Stimulated activated CD4-positive, alpha-beta T cell treated with anti-CD3 and anti-CD28 coated beads, Interleukin-12 subunit alpha, Interleukin-12 subunit beta, amount 100 ng/mL, for 48 hours (primary cell): ENCODE data around the gene ACTL9.
A peak's percentile ranks its signal among the peaks of the same experiment; 100 is the strongest.
"Not testable (repeated sequence)": the region's sequence is repeated elsewhere in the genome, so short reads cannot be mapped to it uniquely, and the experiment has no call there.

Experiments used
- DNase-seq, 3 donors: peaks; one replicate each; pipeline ENCODE4 v3.0.0-alpha.2; 2020; ENCODE audit warnings: low read depth in 2 of 3, low spot score in 1 of 3

ACTL9 gene

DNA sequence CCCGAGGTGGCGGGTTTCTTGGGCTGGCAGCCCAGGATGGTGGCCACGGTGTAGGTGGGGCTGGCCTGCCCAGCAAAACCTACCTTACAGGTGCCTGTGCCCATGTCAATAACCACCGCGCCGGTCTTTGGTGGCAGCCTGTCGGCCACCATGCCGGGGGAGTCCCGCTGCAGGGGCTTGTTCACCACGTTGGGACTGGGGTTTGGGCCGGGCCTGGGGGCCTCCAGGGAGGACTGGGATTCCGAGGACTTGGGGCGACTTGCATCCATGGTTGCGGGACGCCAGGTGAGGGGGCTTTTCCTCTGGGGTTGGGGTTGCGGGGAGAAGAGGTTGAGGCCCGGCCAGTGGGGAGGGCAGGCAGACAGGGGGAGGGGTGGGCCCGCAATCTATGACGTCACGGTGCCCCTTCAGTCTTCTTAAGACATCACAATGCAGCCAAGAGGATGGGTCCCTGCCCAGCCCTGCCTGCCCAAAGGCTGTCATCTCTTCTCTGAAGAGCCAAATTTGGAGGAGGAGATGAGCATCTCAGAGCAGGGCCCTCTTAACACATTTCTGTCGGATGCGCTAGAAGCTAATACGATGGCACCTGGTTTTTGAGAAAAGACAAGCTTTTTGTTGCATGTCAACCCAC lies at the start of gene ACTL9:
Gene ACTL9, minus strand, starts transcription at position 363 of the 631 bp plus-strand sequence. Its CDS starts 94 bp downstream, at position 269.
- no peak for DNase-seq

DNA sequence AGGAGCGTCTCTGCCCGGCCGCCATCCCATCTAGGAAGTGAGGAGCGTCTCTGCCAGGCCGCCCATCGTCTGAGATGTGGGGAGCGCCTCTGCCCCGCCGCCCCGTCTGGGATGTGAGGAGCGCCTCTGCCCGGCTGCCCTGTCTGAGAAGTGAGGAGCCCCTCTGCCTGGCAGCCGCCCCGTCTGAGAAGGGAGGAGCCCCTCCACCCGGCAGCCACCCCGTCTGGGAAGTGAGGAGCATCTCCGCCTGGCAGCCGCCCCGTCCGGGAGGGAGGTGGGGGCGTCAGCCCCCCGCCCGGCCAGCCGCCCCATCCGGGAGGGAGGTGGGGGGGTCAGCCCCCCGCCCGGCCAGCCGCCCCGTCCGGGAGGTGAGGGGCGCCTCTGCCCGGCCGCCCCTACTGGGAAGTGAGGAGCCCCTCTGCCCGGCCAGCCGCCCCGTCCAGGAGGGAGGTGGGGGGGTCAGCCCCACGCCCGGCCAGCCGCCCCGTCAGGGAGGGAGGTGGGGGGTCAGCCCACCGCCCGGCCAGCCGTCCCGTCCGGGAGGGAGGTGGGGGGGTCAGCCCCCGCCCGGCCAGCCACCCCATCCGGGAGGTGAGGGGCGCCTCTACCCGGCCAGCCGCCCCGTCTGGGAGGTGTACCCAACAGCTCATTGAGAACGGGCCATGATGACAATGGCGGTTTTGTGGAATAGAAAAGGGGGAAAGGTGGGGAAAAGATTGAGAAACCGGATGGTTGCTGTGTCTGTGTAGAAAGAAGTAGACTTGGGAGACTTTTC lies 40.9 kb upstream of the ACTL9 start:
- not testable (repeated sequence) for DNase-seq

DNA sequence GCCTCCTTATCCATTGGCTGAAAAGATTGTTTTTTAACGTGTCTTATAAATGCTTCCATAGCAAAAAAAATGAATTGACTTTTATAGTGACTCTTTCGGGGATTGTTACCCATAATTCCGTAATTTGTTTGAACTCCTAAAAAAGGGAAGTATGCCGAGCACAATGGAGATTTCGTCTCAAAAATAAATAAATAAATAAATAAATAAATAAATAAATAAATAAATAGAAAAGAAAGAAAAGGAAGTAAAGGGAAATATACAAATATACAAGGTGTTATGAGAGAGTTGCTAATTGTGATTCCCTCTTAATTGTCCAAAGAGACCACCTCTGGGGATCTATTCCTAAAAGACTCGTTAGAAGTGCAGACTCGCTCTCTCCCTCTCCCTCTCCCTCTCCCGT lies 39.8 kb upstream of the ACTL9 start:
- no peak for DNase-seq

GRCh38 chr19:8731428-8732169 lies 33.0 kb upstream of the ACTL9 start:
- DNase-seq = no peak

GRCh38 chr19:8724276-8724675 lies 25.7 kb upstream of the ACTL9 start:
- DNase-seq = no peak

- no peak for DNase-seq
Observed at GRCh38 chr19:8722032-8722431, 23.4 kb upstream of the ACTL9 start.

DNA sequence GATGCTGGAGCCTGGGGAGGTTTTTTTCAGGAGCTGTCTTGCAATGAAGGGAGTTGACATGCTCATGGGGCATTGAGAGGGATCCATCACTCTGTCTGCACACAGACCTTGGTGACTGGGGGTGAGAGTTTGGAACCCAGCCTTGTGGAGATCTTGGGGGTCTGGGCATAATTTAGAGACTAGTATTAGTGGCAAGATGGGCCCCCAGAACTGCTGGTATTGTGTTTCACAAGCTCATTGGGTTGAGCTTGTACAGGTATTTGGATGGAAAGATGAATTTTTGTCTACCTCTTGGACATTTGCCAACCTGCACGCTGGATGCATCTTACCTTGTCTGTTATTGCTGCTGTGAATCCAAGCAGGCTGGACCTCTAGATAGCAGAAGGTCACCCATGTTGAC lies 22.7 kb upstream of the ACTL9 start, which contains the start of gene OR2Z1:
Gene OR2Z1, plus strand, starts transcription at position 301 of the 400 bp plus-strand sequence. CDS start 9,395 bp downstream, outside the sequence.
- no peak for DNase-seq

GRCh38 chr19:8710337-8710736 lies 11.7 kb upstream of the ACTL9 start:
- DNase-seq = not testable (repeated sequence)

GRCh38 chr19:8705742-8706141 lies 7.1 kb upstream of the ACTL9 start:
- no peak for DNase-seq

DNA sequence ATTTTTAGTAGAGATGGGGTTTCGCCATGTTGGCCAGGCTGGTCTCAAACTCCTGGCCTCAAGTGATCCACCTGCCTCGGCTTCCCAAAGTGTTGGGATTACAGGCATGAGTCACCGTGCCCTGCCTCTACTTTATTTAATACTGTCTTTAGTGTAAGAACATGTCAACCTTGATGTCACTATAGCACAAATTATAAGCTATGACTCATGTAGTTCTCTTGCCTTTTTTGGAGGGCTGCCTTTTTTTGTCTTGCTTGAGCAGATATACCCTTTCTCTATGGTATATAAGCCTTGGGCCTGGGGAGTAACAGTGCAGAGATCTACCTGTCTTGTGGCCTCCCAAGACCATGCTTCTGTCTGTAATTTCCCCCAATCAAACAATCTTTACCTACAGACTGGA lies 6.7 kb upstream of the ACTL9 start:
- not testable (repeated sequence) for DNase-seq

DNA sequence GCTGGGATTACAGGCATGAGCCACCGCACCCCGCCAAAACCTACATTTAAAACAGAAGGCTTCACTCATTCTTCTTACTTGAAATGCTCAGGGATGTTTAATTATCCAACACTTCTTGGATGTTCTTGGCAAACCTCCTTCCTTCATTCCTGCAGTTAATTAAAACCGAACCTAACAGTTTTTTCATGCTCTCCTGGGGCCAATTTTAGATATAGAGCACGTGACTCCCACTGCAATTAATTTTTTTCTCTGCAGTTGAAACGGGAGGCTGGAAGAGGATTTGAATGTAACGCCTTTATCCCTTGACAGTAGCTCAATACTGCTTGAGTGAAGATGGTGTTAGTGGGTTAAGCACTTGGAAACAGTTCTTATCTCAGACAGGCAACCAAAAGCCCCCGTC lies 4.6 kb upstream of the ACTL9 start:
- no peak for DNase-seq

DNA sequence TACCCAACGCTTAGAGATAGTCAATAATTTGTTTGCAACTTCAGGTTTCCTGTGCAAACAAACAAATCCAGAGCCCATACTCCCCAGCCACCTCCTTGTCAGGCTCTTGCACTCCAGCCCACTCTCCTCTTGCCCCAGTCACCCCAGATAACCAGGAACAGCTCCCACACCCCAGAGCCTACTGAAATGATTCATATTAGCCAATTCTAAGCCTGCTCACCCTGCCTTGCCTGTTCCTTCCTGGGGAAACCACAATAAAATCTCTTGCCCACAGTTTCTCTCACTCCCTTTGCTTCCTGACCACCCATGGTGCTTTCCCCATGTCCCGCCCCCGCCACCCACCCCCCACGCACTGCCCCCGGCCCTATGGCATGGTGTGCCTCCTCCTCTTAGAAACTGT lies 3.8 kb upstream of the ACTL9 start:
- DNase-seq = peak; percentile 10 to 31 (median 14)

- no peak for DNase-seq
Observed at GRCh38 chr19:8700956-8701355, 2.4 kb upstream of the ACTL9 start.

DNA sequence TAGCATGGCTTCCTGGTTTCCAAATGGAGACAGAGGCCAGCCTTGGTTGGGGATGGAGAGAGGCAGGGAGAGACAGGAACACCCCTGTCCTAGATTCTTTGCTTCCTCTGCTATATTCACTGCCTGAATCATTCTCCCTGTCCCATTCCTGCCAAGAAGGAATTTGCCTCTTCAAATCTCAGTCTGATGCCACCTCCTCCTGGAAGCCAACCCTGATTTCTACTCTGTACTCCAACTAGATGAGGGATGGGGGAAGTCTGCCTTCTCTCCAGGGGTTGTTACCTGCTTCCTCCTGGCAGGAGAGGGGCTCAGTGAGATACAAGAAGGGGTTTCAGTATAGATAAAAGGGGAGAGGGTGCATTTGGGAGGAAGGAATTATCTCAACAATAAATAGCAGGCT lies 1.3 kb upstream of the ACTL9 start:
- DNase-seq = no peak

DNA sequence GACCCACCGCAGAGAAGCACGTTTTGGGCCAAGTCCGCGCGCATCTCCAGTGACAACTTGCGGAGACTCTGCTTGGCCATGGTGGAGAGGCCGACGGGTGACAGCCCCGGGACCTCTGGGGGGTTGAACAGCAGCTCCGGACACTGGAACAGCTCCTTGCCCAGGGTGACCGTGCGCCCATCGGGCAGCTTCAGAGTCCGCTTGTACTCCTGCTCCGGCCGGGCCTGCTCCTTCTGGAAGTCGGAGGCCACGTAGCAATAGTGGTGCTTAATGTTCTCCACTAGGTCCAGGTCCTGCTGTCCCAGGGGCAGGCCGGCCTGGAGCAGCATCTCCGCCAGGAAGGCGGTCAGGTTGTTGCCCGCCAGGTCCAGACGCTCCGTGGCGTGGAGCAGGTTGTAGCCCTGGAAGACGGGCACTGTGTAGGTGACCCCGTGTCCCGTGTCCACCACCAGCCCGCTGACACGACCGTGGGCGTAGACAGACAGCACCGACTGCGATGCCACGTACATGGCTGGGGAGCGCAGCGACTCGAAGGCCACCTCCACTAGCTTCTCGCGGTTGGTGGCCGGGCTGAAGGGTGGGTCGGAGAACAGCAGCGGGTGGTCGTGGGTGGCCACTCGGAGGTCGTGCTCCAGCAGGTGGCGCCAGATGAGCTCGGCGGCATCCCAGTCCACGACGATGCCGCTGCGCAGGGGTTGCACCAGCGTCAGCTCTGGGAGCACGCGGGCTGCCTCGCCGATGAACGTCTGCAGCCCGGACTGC lies 743 bp downstream of the ACTL9 start:
- DNase-seq = peak in 1 of 3 donors; percentile 20

- DNase-seq = no peak
Observed at GRCh38 chr19:8696993-8697392, 1.6 kb downstream of the ACTL9 start.

GRCh38 chr19:8695911-8696310 lies 2.7 kb downstream of the ACTL9 start:
- DNase-seq = no peak

GRCh38 chr19:8695501-8695900 lies 3.1 kb downstream of the ACTL9 start:
- no peak for DNase-seq

DNA sequence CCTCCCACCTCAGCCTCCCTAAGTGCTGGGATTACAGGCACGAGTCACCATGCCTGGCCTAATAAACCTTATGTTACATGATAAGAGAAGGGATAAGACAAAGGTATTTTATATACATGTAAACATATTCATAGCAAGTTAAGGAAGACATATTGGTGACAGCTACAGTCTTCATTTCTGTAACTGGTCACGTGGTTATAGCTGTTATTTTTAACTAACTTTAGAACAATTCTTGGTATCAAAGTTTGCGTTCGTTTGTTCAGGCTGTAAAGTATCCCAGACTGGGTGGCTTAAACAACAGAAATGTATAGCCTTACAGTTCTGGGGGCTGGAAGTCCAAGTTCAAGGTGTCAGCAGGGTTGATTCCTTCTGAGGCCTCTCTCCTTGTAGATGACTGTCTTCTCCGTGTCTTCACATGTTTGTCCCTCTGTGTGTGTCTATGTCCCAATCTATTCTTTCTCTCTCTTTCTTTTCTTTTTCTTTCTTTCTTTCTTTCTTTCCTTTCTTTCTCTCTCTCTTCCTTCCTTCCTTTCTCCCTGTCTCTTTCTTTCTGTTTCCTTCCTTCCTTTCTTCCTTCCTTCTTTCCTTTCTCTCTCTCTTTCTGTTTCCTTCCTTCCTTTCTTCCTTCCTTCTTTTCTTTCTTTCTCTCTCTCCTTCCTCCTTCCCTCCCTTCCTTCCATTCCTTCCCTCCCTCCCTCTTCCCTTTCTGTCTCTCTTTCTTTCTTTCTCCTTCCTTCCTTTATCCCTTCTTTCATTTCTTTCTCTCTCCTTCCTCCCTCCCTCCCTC lies 7.6 kb downstream of the ACTL9 start:
- no peak for DNase-seq

- DNase-seq = no peak
Observed at GRCh38 chr19:8688930-8689329, 9.7 kb downstream of the ACTL9 start.
